ENCODE data around the gene PLEKHH1. TPM values are rescaled to one million over a fixed set of nuclear protein-coding genes. Genes with fewer than 3 reads are reported as not detected.
"Not testable (repeated sequence)": the region's sequence is repeated elsewhere in the genome, so short reads cannot be mapped to it uniquely, and the experiment has no call there.

PLEKHH1 gene
- total RNA-seq, 1 donor from 2014 or later, result 0.13 TPM

DNA sequence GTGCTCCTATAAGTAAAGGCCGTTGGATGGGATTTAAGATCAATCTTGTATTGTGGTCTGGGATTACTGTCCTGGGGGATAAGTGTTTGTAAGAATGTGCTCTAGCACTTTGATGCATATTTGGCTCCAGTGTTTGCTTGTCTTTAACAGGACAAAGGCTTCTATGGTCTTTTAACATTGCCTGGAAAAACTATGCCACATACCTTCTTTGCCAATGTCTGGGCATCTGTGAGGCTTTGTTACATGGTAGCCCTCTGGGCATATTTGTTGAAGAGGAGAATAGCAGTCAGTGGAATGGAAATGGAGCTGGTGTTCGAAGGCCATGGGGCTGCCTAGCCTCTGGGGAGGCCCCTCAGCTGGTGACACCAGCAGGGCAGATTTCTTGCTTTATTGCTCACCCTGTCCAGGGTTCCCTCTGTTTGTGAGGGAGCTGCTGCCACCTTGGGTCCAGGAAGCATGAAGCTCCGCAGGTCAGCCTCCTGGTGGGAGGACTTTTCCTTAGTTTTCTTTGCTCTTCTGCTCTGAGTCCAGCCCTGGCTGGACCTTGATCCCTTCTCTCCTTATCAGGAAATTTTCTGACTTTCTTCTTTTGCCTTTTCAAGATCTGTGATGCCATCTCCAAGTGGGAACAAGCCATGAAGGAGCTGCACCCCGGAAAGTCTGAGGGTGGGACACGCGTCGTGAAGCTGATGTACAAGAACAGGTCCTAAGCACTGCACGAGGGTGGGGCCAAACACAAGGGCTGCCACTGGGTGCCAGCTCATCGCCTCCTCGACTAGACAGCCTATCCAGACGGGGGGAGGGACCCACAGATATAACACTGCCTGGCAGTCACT is 47.5 kb downstream of the PLEKHH1 start:
- DNase-seq (ENCODE audit: low read depth in 2 of 2), result no peak

DNA sequence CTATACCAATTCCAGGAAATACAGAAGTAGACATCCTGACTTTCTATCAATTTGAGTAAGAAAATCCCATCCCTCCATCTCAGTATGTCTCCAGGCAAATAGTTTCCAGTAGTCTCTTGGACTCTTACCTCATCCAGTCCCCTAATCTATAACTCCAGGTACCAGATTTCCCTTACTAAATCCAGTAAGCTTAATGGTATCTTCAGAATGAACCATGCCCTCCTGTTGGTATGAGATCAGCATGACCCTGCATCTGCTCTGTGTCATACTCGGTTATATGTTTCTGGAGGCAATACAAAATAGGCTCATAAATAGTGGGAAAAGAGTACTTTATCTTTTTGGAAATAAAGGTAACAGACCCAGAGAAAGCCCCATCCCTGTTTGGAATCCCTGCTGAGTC is 48.6 kb downstream of the PLEKHH1 start:
- no peak for DNase-seq (ENCODE audit: low read depth in 2 of 2)

DNA sequence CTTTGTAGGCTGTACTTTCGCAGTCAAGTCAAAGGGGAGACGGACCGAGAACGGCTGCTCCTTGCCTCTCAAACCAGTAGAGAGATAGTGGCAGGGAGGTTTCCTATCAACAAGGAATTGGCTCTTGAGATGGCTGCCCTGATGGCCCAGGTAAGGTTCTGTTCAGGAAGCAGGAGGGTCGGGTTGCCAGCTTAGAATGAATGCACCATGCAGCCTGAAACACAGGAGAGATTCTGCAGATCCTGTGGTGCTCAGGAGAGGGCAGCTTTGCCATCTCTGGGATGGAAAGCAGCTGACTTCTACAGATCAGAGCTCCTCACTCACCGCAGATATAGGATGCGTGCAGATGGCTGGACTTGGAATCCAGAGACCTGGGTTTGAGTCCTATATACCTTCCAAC is 49.0 kb downstream of the PLEKHH1 start:
- no peak for DNase-seq (ENCODE audit: low read depth in 2 of 2)

DNA sequence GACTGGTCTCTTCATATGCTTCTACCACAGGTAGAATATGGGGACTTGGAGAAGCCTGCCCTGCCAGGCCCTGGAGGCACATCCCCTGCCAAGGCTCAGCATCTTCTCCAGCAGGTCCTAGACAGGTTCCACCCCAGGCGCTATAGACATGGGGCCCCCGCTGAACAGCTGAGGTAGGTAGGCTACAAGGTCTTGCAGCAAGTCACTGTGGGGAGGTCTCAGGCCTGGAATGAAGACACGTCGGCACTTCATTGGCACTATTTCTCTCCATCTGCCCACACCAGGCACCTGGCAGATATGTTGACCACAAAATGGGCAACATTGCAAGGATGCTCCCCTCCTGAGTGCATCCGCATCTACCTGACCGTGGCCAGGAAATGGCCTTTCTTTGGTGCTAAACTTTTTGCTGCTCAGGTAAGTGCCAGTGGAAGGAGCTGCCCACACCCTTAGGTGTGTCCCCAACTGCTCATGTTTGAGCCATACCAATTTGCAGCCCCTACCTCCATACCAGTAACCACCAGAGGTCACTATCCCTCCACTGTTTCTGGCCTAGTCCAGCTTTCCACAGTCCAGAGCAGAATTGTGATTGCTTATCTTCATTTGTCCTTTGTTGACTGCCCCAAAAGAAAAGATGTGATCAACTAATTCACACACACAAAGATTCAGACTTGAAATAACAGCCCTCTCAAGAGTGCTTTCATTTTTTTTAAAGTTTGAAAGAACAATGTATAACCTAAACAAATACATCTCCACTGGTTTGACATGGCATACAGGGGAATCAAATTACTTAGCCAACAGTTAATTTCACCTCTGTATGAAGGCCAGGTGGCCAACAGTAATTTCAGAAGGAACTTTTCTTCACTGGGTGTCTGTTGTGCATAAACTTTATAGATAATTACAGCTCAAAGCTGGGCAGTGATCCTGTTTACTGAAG is 50.9 kb downstream of the PLEKHH1 start:
- peak; percentile 48 to 63 for DNase-seq (ENCODE audit: low read depth in 2 of 2)

DNA sequence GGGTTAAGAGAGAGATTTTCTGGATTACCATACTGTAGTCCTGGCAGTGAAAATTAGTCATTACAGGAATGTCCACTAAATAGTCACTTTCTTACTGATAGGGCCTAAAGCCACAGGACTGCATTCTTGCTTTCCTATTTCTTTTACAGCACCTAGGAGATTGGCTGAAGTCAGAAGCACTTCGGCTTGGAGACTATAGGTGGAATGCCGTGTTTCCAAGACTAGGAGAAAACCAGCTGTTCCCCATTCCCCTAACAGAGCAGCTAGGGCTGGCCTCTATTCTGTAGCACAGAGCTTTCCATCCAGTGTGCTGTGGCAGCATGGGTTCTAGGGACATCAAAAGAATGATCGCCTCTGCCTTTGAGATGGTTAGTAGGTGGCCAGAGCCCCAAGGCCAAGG is 51.9 kb downstream of the PLEKHH1 start:
- DNase-seq (ENCODE audit: low read depth in 2 of 2), result no peak

DNA sequence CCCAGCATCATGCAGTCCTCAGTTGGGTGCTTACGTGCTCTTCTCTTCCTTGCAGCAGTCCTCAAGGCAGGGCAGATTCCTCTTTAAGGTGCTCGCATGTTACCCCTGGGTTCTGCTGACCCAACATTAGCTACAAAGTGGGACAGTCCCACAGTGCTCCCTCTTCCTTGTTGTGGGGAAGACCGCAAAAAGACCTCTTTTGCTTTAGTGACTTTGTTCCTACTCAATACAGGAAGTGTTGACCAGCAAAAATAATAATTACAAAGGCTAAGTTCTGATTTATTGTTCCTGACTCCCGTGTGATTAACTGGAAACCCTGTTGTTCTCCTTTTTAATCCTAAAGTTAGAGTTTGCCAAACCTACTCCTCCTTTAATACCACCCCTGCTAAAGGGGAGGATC is 53.3 kb downstream of the PLEKHH1 start:
- no peak for DNase-seq (ENCODE audit: low read depth in 2 of 2)

DNA sequence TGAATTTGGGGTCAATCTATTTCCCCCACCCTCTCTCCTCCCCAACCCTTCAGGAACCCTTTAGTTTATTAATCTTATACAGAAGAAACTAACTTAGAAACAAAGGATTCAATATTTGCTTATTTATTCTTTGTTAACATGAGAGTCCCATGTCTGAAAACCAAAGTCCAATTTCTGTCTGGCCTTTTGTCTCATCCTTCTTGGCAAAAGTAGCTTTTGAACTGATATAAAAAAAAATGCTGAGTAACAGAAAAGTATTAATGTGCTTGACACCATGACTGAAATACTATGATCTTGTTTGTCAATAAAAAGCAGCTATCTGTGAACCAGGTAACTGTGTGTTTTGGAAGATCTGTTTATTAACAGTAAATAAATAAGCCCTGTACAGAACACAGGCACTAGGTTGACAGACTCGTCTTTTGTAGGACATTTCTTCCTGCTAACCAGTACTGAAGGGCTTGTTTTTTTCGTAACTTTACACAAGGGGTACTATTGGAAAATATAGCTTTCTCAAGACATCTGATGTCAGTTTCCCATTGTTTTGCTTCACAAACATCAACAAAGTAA is 56.2 kb downstream of the PLEKHH1 start:
- no peak for DNase-seq (ENCODE audit: low read depth in 2 of 2)

DNA sequence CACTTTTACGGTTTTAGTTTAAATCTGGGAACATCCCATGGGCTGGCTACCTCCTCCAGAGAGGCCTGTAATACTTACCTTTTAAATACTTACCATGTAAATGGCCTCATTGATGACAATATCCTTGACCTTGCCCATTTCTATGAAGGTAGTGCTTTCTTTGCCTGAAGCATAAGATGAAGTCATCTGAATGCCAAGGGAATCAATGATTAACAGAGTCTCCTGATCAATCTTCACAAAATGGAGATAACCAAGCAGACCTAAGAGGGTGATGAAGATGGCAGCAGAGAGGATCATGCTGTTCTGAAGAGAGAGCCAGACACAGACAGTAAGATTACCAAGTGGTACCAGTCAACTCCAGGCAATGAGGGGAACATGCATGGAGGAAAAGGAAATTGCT is 60.6 kb downstream of the PLEKHH1 start:
- DNase-seq (ENCODE audit: low read depth in 2 of 2), result not testable (repeated sequence)

DNA sequence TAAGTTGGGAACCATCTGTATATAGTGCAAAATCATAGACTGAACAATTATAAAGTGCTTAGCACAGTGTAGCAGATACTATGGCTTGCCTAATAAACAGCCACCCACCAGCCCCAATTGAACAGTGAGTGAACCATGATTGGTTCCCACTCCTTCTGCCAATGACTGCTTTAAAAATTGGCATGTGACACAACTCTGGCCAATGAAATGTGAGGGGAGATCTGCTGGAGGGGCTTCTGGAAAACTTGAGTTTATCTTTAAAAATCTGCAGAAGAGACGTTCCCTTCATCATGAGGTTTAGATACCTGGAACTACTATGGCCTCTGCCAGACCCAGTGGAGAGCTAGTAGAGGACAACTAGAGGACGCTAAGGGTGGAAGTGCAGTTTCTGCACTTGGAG is 62.3 kb downstream of the PLEKHH1 start:
- no peak for DNase-seq (ENCODE audit: low read depth in 2 of 2)

DNA sequence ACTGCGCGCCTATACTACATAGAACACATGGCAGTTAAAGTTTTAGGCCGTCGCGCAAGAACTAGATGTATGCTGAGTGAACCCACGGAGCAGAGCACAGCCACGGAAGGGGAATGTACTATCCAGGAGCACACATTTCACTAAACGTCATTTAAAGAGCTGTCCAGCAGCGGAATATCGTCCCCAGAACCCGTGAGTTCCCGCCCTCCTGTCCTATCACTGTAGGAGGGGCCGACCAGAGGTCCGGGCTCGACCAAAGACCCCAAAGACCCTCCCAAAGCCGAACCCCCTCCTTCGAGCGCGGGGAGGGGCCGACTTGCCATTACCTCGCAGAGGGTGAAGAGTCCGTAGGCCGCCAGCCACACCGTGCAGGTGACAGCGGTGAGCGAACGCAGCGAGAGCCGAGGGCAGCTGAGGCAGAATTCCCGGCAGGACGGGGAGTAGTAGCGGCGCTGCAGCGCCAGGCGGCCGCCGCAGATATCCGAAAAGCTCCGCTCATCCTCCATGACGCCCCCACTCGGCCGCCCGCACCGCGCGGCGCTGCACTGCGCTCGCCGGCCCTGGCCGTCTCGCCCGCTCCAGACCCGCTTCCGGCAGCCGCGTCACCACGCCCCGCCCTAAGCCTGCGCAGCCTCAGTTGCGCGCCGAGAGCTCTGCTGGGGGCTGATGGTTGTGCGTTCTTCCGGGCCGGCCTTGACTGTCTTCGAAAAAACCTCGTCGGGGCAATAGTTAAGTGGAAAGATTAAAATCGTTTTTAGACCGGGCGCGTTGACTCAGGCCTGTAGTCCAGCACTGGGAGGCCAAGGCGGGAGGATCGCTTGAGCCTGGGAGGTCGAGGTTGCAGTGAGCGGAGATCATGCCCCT is 66.8 kb downstream of the PLEKHH1 start, which contains the start of gene PIGH:
TSS of gene PIGH (minus strand) at position 571 of the 864 bp plus-strand sequence. CDS start at position 506, 65 bp downstream.
- peak; percentile 69 to 89 for DNase-seq (ENCODE audit: low read depth in 2 of 2)

DNA sequence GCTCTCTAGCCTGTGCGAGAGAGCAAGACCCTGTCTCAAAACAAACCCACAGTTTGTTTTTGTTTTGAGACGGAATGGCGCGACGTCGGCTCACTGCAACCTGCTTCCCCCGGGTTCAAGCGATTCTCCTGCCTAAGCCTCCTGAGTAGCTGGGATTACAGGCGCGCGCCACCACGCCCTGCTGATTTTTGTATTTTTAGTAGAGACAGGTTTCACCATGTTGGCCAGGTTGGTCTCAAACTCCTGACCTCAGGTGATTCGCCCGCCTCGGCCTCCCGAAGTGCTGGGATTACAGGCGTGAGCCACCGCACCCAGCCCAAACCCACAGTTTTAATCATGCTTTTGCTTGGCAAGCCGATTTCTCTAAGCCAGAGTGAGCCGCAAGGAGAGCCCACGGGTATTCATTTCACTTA is 67.5 kb downstream of the PLEKHH1 start:
- DNase-seq (ENCODE audit: low read depth in 2 of 2), result not testable (repeated sequence)

DNA sequence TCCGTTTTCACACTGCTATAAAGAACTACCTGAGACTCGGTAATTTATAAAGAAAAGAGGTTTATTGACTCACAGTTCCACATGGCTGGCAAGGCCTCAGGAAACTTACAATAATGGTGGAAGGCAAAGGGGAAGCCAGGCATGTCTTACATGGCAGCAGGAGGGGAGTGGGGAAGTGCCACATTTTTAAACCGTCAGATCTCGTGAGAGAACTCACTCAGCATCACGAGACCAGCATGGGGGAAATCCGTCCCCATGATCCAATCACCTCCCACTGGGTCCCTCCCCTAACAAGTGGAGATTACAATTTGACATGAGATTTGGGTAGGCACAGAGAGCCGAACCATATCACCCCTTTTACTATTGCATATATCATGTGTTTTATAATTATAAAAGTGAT is 69.0 kb downstream of the PLEKHH1 start:
- DNase-seq (ENCODE audit: low read depth in 2 of 2), result no peak

DNA sequence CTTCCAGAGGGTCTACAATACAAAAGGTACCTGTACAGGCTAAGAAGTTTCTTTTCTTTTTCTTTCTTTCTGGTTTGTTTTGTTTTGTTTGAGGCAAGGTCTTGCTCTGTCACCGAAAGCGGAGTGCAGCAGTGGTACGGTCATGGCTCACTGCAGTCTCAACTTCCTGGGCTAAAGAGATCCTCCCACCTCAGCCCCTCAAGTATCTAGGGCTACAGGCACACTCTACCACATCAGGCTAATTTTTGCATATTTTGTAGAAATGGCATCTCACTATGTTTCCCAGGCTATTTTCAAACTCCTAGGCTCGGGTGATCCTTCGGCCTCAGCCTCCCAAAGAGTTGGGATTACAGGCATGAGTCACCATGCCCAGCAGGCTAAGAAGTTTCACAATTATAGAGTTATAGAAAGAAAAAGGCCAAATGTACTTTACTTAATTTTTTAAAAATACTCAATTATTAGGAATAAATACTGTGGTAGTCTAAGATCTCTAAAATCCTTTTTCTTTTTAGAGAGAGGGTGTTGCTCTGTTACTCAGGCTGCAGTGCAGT is 70.0 kb downstream of the PLEKHH1 start:
- no peak for DNase-seq (ENCODE audit: low read depth in 2 of 2)

DNA sequence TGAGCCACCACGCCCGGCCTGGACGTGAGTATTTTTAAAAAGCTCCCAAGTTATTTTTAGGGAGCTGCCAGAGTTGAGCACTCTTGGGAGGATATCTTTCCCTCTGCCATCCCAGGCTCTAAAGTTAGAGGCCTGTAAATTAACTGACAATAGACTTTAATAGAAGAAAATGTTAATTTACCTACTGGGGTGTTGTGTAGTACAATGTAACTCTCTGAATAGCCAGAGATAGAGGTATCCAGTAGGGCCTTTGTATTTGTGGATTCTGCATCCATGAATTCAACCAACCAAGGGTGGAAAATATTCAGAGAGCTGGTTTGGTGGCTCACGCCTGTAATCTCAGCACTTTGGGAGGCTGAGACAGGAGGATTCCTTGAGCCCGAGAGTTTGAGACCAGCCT is 74.6 kb downstream of the PLEKHH1 start:
- no peak for DNase-seq (ENCODE audit: low read depth in 2 of 2)

DNA sequence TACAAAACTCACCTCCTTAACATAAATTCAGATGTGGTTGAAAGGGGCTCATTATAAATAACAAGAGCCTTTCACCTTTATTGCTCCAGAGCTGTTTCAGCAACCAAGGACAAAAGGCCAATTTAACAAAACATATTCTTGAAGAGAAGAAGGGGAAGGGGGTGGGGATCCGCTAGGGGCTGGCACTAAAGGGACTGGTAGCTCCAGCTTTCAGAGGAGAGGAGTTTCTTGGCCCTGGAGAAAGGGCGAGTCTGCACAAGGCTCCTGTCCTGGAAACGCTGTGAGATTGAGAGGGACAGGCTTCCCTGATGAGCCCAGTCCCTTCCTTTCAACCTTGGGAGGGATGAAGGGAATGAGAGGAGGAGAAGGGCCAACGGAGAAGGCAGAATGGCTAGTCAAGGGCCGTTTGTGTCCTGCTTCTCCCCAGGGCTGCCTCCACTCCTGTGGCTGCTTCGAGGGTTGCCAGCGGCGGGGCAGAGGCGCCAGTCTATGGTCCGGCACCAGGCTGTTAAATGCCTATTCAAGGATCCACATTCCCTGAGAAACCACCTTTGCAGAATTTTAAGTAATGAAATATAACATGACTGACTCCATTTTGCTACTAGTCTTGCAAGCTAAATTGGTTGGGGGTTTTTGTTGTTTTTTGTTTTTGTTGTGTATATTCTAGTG is 76.7 kb downstream of the PLEKHH1 start:
- no peak for DNase-seq (ENCODE audit: low read depth in 2 of 2)

DNA sequence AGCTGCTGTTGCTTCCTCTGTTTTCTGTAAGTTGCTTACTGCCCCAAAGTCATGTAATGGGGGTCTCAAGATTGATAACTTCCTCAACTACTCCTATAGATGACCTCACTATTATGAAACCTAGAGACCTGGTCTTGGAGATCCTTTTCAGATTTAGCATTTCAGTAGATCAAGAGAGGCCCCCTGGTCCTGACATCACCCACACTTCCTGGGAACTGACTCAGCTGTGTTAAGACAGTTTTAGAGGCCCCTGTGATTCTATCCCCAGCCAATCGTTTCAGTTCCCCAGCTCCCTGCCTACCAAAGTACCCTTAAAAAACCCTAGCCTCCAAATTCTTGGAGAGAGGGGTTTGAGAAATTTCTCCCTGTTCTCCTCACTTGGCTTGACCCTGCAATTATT is 77.4 kb downstream of the PLEKHH1 start:
- no peak for DNase-seq (ENCODE audit: low read depth in 2 of 2)

DNA sequence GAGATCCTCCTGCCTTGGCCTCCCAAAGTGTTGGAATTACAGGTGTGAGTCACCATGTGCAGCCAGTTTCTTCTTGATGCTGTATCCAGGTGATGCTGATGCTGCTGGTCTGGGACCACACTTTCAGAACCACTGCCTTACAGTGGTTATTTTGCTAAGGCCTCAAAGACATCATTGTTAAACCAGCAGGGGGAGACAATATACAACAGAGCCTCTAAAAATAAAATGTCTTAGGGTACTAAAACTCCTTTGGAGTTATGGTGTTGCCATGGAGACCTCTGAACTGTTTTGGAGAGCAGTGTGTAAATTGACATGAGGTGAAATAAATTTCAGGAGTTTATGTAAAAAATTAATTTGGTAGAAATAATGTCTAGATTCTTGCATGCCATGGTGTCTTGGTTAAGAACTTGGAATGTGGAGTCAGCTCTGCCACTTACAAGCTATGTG is 85.5 kb downstream of the PLEKHH1 start:
- peak; percentile 81 to 86 for DNase-seq (ENCODE audit: low read depth in 2 of 2)

DNA sequence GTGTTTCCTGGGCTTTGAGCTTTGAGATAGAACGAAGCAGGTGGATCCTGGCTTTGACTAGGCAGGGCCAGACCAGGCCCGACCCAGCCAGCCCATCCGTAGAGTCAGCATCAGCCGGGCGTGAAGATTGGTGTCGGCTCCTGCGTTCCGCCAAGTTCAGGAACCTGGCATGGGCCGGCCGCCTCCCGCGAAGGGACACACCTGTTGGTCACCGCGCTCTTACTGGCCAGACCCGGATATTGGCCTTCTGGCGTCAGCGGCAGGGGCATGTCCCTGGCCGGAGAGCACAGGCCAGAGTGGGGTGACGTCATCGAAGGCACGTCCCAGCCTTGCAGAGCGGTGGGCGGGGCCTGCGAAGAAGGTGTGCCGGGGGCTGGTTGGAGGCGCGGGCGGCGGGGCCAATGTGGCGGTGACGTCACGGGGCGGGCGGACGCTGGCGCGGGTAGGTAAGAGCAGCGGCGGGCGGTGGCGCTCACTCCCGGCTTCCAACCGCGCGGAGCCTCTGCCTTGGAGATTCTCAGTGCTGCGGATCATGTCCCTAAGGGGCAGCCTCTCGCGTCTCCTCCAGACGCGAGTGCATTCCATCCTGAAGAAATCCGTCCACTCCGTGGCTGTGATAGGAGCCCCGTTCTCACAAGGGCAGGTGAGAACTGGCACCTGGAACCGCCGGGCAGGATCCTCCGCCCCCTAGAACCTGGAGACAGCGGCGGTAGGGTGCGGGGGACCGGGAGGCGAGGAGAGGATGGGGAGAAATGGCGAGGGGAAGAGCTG is 86.5 kb downstream of the PLEKHH1 start, which contains the start of gene ARG2:
TSS of gene ARG2 (plus strand) at position 475 of the 771 bp plus-strand sequence. CDS start at position 533, 58 bp downstream.
- DNase-seq (ENCODE audit: low read depth in 2 of 2), result peak; percentile 97 to 99

DNA sequence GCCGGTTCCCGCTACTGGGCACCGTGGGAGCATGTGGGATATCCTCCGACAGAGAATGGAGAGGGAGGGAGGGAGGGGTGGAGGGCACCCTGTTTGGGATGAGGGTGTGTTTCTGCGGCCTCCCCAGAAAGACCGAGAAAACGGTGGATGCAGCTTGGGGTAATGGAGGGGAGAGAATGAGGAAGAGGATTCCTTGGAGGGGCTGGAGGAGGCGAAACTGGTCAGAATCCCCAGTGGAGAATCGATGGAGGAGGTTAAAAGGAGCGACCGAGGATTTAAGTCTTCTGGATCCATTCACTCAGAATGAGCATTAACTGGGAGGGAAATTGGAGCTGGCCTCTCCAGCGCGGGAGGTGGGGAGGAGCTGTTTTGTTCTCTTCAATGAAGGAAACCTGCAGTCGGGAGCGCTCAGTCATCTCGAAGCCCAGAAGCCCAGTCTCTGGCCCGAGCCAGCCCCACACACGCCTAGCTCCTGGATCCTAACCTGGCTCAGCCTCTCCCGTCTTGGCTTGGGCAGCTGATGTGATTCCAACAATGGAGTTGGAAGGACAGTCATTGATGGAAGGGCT is 87.2 kb downstream of the PLEKHH1 start:
- DNase-seq (ENCODE audit: low read depth in 2 of 2), result peak in 1 of 2 donors; percentile 31

Data from dermis microvascular lymphatic vessel endothelial cell (primary cell).